Cerebellar nuclear complex (tissue), 1 donor: ENCODE results near the gene TMEM69.
"Not testable (repeated sequence)": the region's sequence is repeated elsewhere in the genome, so short reads cannot be mapped to it uniquely, and the experiment has no call there.

Experiments used
- DNase-seq, 2 experiments: peaks; one replicate each; lab custom pipeline; 2025; lab: John Stamatoyannopoulos, UW

The TMEM69 gene

GRCh38 chr1:45730780-45731319 is 42.9 kb downstream of the TMEM69 start:
- no peak for DNase-seq

GRCh38 chr1:45739137-45739536 is 51.2 kb downstream of the TMEM69 start:
- no peak for DNase-seq

GRCh38 chr1:45739641-45740156 is 51.7 kb downstream of the TMEM69 start:
- DNase-seq: not testable (repeated sequence)
